Measurements from ENCODE around the gene FAM168B.

DNA sequence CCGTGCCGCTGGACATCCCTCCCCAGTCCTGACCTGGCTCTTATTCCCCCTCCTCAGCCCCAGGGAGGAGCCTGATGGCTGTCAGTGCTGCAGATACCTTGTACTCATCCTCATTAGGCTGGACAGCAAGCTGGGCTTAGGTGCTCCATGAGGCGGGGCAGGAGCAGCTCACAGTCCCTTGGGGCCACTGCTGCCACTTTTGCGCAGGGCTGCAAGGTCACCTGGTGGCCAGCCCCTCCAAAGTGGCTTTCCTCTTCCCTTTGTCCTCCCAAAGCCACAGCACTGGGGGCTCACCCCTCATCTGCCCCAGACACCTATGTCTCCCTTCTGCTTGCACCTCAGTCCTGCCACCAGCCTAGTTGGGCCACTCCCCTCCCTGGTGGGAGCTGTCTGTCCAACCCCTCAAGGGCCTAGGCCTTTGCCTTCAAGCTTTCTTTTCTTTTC, 60.8 kb downstream of the FAM168B start:
- TF ChIP-seq POLR2AphosphoS5 (IDR thresholded peaks at IDR 0.05; ENCODE audit: low read depth, low read length) (no peak), TAF1 (IDR thresholded peaks at IDR 0.05; ENCODE audit: low read depth, low read length) (no peak), POLR2A (IDR thresholded peaks at IDR 0.05; ENCODE audit: low read depth, low read length) (no peak), POU2F2 (IDR thresholded peaks at IDR 0.05; ENCODE audit: low read depth, low read length) (no peak), SPI1 (IDR thresholded peaks at IDR 0.05; ENCODE audit: low read depth, low read length) (no peak), PAX5 (IDR thresholded peaks at IDR 0.05; ENCODE audit: insufficient read depth, low read length, severe bottlenecking) (no peak)
